Neural progenitor cell (in vitro differentiated cells): ENCODE results near the gene ERCC6.

Experiments used
- EZH2 ChIP-seq: fragments of 200-600 bp; sonication (generic); IDR thresholded peaks from 2 replicates; pipeline ENCODE4 v1.6.1; 2017; ENCODE audit warnings: antibody characterized with exemption, mild to moderate bottlenecking, moderate library complexity
- EZH2phosphoT487 ChIP-seq: fragments of 200-600 bp; sonication (generic); IDR thresholded peaks from 2 replicates; pipeline ENCODE4 v1.6.1; 2017; ENCODE audit warnings: antibody characterized with exemption
- TF ChIP-seq, protein P1 (sequence below): fragments of 200-600 bp; sonication (generic); IDR thresholded peaks from 2 replicates; pipeline ENCODE4 v1.5.1; 2017; ENCODE audit warnings: antibody characterized with exemption, mild to moderate bottlenecking

DNA sequence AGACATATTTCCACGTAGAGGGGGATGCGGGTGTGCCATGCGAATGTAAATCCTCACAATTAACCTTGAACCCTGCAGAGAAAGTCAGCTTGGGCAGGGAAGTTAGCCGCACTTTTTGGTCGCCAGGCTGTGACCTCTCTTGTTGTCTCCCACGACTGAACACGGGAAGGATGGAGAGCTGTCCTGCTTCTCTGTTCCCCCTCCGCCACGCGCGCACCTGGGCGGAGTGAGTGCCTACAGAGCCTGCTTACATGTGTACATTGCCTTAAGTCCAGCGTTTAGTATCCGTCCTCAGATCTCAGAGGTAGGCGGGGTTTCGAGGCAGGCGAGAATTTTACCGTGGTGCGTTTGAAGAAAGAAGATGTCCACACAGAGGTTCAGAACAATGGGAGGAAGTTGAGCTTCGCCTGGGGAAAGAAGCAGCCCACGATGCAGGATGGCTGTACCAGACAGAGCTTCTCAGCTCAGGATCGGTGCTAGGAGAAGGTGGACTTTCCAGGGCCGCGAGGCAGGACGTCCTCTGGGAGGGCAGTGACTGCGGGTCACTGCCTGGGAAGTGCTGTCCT lies 482 bp upstream of the ERCC6 start:
- TF ChIP-seq, protein P1, sequence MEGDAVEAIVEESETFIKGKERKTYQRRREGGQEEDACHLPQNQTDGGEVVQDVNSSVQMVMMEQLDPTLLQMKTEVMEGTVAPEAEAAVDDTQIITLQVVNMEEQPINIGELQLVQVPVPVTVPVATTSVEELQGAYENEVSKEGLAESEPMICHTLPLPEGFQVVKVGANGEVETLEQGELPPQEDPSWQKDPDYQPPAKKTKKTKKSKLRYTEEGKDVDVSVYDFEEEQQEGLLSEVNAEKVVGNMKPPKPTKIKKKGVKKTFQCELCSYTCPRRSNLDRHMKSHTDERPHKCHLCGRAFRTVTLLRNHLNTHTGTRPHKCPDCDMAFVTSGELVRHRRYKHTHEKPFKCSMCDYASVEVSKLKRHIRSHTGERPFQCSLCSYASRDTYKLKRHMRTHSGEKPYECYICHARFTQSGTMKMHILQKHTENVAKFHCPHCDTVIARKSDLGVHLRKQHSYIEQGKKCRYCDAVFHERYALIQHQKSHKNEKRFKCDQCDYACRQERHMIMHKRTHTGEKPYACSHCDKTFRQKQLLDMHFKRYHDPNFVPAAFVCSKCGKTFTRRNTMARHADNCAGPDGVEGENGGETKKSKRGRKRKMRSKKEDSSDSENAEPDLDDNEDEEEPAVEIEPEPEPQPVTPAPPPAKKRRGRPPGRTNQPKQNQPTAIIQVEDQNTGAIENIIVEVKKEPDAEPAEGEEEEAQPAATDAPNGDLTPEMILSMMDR: no peak
- peak; percentile 54 for TF ChIP-seq EZH2
- no peak for TF ChIP-seq EZH2phosphoT487
